HCT116 (cell line): Measurements from ENCODE around the gene ITGA11. TPM values are rescaled to one million over a fixed set of nuclear protein-coding genes. Genes with fewer than 3 reads are reported as not detected.

Experiments used
- ATAC-seq: fragments of 200-7000 bp; cut with Tn5 transposase; 2 replicates; pipeline ENCODE4 v1.9.1; 2020; ENCODE audit warnings: mild to moderate bottlenecking, moderate library complexity
- BruUV-seq: library from RNA; stranded (reverse); fragments of 400-500 nt; replicated peaks from 2 replicates; lab custom pipeline; 2021; lab: Mats Ljungman, UMichigan
- CTCF ChIA-PET: fragments of 300-600 bp; sonication (Branson Sonifier 250); formaldehyde crosslinking; loops from one replicate; lab custom pipeline; 2021; ENCODE audit warnings: antibody characterized with exemption; lab: Charles Lee
- POLR2A ChIA-PET: fragments of 300-600, 350-600 bp; sonication (Branson Sonifier 250); formaldehyde crosslinking; loops from one replicate; lab custom pipeline; 2021; ENCODE audit warnings: antibody characterized with exemption; lab: Charles Lee
- RAD21 ChIA-PET, 2 experiments: fragments of 300-600 bp; sonication (Branson Sonifier 250); formaldehyde crosslinking; loops; one replicate each; lab custom pipeline; 2023; ENCODE audit warnings: low total read pairs in 2 of 2; ENCODE audit not compliant: uncharacterized antibody in 2 of 2, unreplicated experiment in 2 of 2, low non-redundant PET in 1 of 2; lab: Charles Lee
- DNase-seq: peaks from one replicate; pipeline ENCODE4 v3.0.0-alpha.2; 2010; ENCODE audit warnings: low read depth, low spot score
- H2AFZ ChIP-seq: fragments of 200-600 bp; shearing (Covaris generic), sonication (generic); 2 replicates; pipeline ENCODE4 v1.6.1; 2017; ENCODE audit warnings: low read depth, mixed run types, mixed read lengths, antibody characterized with exemption, low read length; ENCODE audit not compliant: poor library complexity, severe bottlenecking
- H3K27ac ChIP-seq: 2 replicates; pipeline ENCODE4 v1.5.1; 2012; ENCODE audit warnings: low read depth, low read length
- H3K27me3 ChIP-seq: fragments of 200-600 bp; sonication (generic); 2 replicates; pipeline ENCODE4 v1.6.1; 2016; ENCODE audit warnings: mixed run types, low read length, mixed read lengths; ENCODE audit not compliant: insufficient read depth
- H3K36me3 ChIP-seq, 2 experiments: fragments of 200-500 bp in 1 of 2; fragments of 200-600 bp in 1 of 2; sonication (Bioruptor generic) in 1 of 2; sonication (generic) in 1 of 2; 2 replicates each; pipeline versions ENCODE4 v1.5.1 to v1.6.1; 2014 to 2016; ENCODE audit warnings: low read length in 2 of 2, inconsistent platforms in 1 of 2, mixed read lengths in 1 of 2, mixed run types in 1 of 2; ENCODE audit not compliant: insufficient read depth in 2 of 2, control insufficient read depth in 1 of 2
- H3K4me1 ChIP-seq, 2 experiments: fragments of 200-600 bp in 1 of 2; sonication (generic) in 1 of 2; 2 replicates each; pipeline versions ENCODE4 v1.5.1 to v1.6.1; 2012 to 2017; ENCODE audit warnings: low read length in 2 of 2, inconsistent platforms in 1 of 2, mild to moderate bottlenecking in 1 of 2, mixed read lengths in 1 of 2, mixed run types in 1 of 2, moderate library complexity in 1 of 2; ENCODE audit not compliant: insufficient read depth in 2 of 2, control insufficient read depth in 1 of 2
- H3K4me2 ChIP-seq: fragments of 200-600 bp; sonication (generic); 2 replicates; pipeline ENCODE4 v1.6.1; 2017; ENCODE audit warnings: mixed run types, low read length, mixed read lengths
- H3K4me3 ChIP-seq, 2 experiments: fragments of 200-600 bp in 1 of 2; sonication (generic) in 1 of 2; replicated peaks in 1 of 2; 2 replicates each; pipeline ENCODE4 v1.5.1; 2011 to 2016; ENCODE audit warnings: low read length in 2 of 2, control low read depth in 1 of 2, low read depth in 1 of 2, mild to moderate bottlenecking in 1 of 2, mixed read lengths in 1 of 2, mixed run types in 1 of 2
- H3K79me2 ChIP-seq: fragments of 200-600 bp; sonication (generic); 2 replicates; pipeline ENCODE4 v1.6.1; 2017; ENCODE audit warnings: mild to moderate bottlenecking, mixed run types, low read length, moderate library complexity, mixed read lengths; ENCODE audit not compliant: insufficient read depth
- H3K9ac ChIP-seq: fragments of 200-600 bp; sonication (generic); 2 replicates; pipeline ENCODE4 v1.6.1; 2016; ENCODE audit warnings: low read length, mixed read lengths
- H3K9me2 ChIP-seq: fragments of 200-600 bp; sonication (generic), shearing (Covaris generic); 2 replicates; pipeline ENCODE4 v1.6.1; 2017; ENCODE audit warnings: mixed run types, mild to moderate bottlenecking, moderate library complexity; ENCODE audit not compliant: insufficient read depth
- H3K9me3 ChIP-seq, 2 experiments: fragments of 200-500 bp in 1 of 2; fragments of 200-600 bp in 1 of 2; sonication (Bioruptor generic) in 1 of 2; sonication (generic) in 1 of 2; 2 replicates each; pipeline ENCODE4 v1.6.1; 2014 to 2017; ENCODE audit warnings: low read length in 2 of 2, mixed read lengths in 2 of 2, inconsistent platforms in 1 of 2, low read depth in 1 of 2, mild to moderate bottlenecking in 1 of 2, mixed run types in 1 of 2, moderate library complexity in 1 of 2; ENCODE audit not compliant: control insufficient read depth in 1 of 2, insufficient read depth in 1 of 2
- H4K20me1 ChIP-seq: fragments of 200-600 bp; sonication (generic), shearing (Covaris generic); 2 replicates; pipeline ENCODE4 v1.6.1; 2017; ENCODE audit warnings: mixed run types, mild to moderate bottlenecking, moderate library complexity; ENCODE audit not compliant: insufficient read depth
- CBX3 ChIP-seq: IDR thresholded peaks from 2 replicates; pipeline ENCODE4 v1.6.1; 2012; ENCODE audit warnings: low read depth
- ELF1 ChIP-seq: IDR thresholded peaks from 2 replicates; pipeline ENCODE4 v1.6.1; 2012; ENCODE audit warnings: low read depth, borderline replicate concordance
- EZH2phosphoT487 ChIP-seq: fragments of 200-600 bp; IDR thresholded peaks from 2 replicates; pipeline ENCODE4 v1.6.1; 2018; ENCODE audit warnings: antibody characterized with exemption, borderline replicate concordance
- FOSL1 ChIP-seq: IDR thresholded peaks from 2 replicates; pipeline ENCODE4 v1.6.1; 2012; ENCODE audit warnings: low read depth
- MAX ChIP-seq: IDR thresholded peaks from 2 replicates; pipeline ENCODE4 v1.6.1; 2012
- POLR2AphosphoS5 ChIP-seq: IDR thresholded peaks from 2 replicates; pipeline ENCODE4 v1.6.1; 2011; ENCODE audit warnings: mild to moderate bottlenecking, low read depth, low read length, moderate library complexity
- REST ChIP-seq: IDR thresholded peaks from 2 replicates; pipeline ENCODE4 v1.6.1; 2012; ENCODE audit warnings: low read depth
- SRF ChIP-seq: IDR thresholded peaks from 2 replicates; pipeline ENCODE4 v1.6.1; 2012; ENCODE audit warnings: low read depth
- TCF7L2 ChIP-seq: IDR thresholded peaks from 2 replicates; pipeline ENCODE4 v1.7.0; 2011; ENCODE audit warnings: borderline replicate concordance, inconsistent platforms; ENCODE audit not compliant: insufficient read depth, insufficient read length; ENCODE audit errors: extremely low read depth
- YY1 ChIP-seq: IDR thresholded peaks from 2 replicates; pipeline ENCODE4 v1.6.1; 2011; ENCODE audit warnings: low read length, low read depth, moderate library complexity, mild to moderate bottlenecking; ENCODE audit not compliant: insufficient replicate concordance; ENCODE audit errors: extremely low read depth
- ZBTB33 ChIP-seq: IDR thresholded peaks from 2 replicates; pipeline ENCODE4 v1.6.1; 2011; ENCODE audit warnings: mild to moderate bottlenecking, low read length, moderate library complexity; ENCODE audit not compliant: insufficient replicate concordance; ENCODE audit errors: extremely low read depth
- intact Hi-C: fragments of 100-400 bp; cut with micrococcal nuclease; formaldehyde crosslinking; loops from 2 replicates; pipeline ENCODE4 v1.10.0; 2022
- total RNA-seq: library from RNA; stranded (reverse); gene quantifications from one replicate; pipeline ENCODE4 v1.2.1, GENCODE V29; 2021; ENCODE audit not compliant: unreplicated experiment

The ITGA11 gene
- total RNA-seq, 1 experiment from 2014 or later, result not detected

GRCh38 chr15:68307131-68307928 lies 124.6 kb downstream of the ITGA11 start:
- POLR2A ChIA-PET, result interaction anchor here (1.1 kb wide), 1 partner anchor 55 kb away, joined by 3 read pairs; no protein-coding TSS in a partner anchor
- intact Hi-C loops, result loop anchor here (2.0 kb wide), 1 partner anchor 243 kb away; no protein-coding TSS in a partner anchor
- H3K9ac ChIP-seq, result no peak overlapping the region
- no peak overlapping the region for H3K27ac ChIP-seq
- no peaks in the 10 kb centered on the region for H3K9me3 ChIP-seq
- H3K79me2 ChIP-seq, result no peaks in the 10 kb centered on the region
- H2AFZ ChIP-seq, result no peak overlapping the region
- RAD21 ChIA-PET, result interaction anchor here (0.6 to 2.6 kb wide), 11 partner anchors 30 to 457 kb away, joined by 3 to 19 read pairs (median 3); partner anchors contain the start of gene FEM1B (in 1 of the 2)
- H3K36me3 ChIP-seq, result no peaks in the 10 kb centered on the region
- BruUV-seq, result no TSS peak
- H3K4me2 ChIP-seq, result no peak overlapping the region
- DNase-seq (no peak), ATAC-seq (no peak)
- no peak overlapping the region for H3K4me3 ChIP-seq
- no peaks in the 10 kb centered on the region for H3K9me2 ChIP-seq
- H3K4me1 ChIP-seq, result peaks cover 0 to 33% of the 10 kb centered on the region in 2 experiments; a peak in 3 of 4 replicates
- TF ChIP-seq EZH2phosphoT487 (no peak), ZBTB33 (no peak), SRF (no peak), ELF1 (no peak), FOSL1 (no peak), YY1 (no peak), REST (no peak), POLR2AphosphoS5 (no peak), MAX (no peak), CBX3 (no peak), TCF7L2 (no peak)
- no peaks in the 10 kb centered on the region for H4K20me1 ChIP-seq
- CTCF ChIA-PET, result interaction anchor here (0.7 to 3.1 kb wide), 27 partner anchors 9 to 618 kb away, joined by 3 to 71 read pairs (median 6); partner anchors contain the start of gene FEM1B
- no peaks in the 10 kb centered on the region for H3K27me3 ChIP-seq
